ENCODE measurements around the gene TTC14.

TTC14 gene

DNA sequence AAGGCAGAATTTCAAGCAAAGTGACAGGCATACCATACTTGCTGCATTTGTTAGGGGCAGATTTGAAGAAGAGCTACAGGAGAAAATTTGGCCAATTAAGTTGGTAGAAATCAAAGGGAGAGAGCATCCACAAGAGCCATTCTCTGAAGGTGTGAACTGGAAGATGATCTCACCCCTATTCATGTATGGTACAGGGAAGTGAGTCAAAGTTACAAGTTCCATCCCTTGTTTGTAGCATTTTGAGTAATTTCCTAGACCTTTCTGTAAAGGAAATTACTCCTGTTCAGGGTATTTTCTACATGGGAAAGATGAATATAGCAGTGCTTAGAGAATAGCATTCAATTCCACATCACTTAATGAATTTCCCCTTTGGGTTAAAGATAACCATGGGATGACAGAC, 28.4 kb downstream of the TTC14 start:
- Histone ChIP-seq H3K9ac (ENCODE audit: low read length) (no peak overlapping the region), H2AFZ (ENCODE audit: low read depth, low read length, severe bottlenecking) (no peak overlapping the region), H4K20me1 (ENCODE audit: low read depth, low read length) (no peaks in the 10 kb centered on the region), H3F3A (ENCODE audit: insufficient read depth) (no peaks in the 10 kb centered on the region), H3K4me3 (ENCODE audit: insufficient read depth, low read length, poor library complexity, severe bottlenecking) (no peak overlapping the region), H3K27me3 (ENCODE audit: low read length) (no peaks in the 10 kb centered on the region), H3K9me2 (replicated peaks; ENCODE audit: insufficient read depth, low read length) (no peaks in the 10 kb centered on the region), H3K4me2 (ENCODE audit: low read depth, low read length, poor library complexity, severe bottlenecking) (no peak overlapping the region), H3K79me2 (ENCODE audit: insufficient read depth, low read length) (no peaks in the 10 kb centered on the region), H3K9me3 (ENCODE audit: insufficient read depth, low read length) (no peaks in the 10 kb centered on the region), H3K27ac (ENCODE audit: low read depth, low read length) (no peak overlapping the region), H3K36me3 (ENCODE audit: low read length) (no peaks in the 10 kb centered on the region)
- TF ChIP-seq EZH2phosphoT487 (conservative IDR thresholded peaks at IDR 0.05; ENCODE audit: low read length), result no peak
- TF ChIP-seq, protein P1, sequence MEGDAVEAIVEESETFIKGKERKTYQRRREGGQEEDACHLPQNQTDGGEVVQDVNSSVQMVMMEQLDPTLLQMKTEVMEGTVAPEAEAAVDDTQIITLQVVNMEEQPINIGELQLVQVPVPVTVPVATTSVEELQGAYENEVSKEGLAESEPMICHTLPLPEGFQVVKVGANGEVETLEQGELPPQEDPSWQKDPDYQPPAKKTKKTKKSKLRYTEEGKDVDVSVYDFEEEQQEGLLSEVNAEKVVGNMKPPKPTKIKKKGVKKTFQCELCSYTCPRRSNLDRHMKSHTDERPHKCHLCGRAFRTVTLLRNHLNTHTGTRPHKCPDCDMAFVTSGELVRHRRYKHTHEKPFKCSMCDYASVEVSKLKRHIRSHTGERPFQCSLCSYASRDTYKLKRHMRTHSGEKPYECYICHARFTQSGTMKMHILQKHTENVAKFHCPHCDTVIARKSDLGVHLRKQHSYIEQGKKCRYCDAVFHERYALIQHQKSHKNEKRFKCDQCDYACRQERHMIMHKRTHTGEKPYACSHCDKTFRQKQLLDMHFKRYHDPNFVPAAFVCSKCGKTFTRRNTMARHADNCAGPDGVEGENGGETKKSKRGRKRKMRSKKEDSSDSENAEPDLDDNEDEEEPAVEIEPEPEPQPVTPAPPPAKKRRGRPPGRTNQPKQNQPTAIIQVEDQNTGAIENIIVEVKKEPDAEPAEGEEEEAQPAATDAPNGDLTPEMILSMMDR (IDR thresholded peaks at IDR 0.05; ENCODE audit: insufficient read depth, low read length, poor library complexity, severe bottlenecking), result no peak

DNA sequence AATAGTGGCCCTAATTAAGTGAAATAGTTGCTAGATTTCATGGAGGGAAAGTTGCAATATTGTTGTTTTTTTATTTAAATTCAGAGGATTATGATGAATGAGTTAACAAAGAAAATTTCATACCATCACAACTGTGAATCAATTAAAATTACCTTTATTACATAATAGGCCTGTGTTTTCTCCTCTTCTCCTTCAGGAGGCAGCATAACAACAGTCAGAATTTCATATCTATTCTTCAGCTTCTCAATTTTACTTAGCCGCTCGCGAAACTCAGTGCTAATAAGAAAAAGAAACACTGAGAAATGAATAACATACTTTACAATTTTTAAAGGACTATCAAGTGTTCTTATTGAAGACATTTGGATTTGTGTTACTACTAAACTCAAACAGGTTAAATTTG, 29.4 kb downstream of the TTC14 start:
- no peak for TF ChIP-seq EZH2phosphoT487 (conservative IDR thresholded peaks at IDR 0.05; ENCODE audit: low read length)
- TF ChIP-seq, protein P1 (IDR thresholded peaks at IDR 0.05; ENCODE audit: insufficient read depth, low read length, poor library complexity, severe bottlenecking), result no peak
- H4K20me1 ChIP-seq (ENCODE audit: low read depth, low read length), result no peaks in the 10 kb centered on the region
- H2AFZ ChIP-seq (ENCODE audit: low read depth, low read length, severe bottlenecking), result no peak overlapping the region
- no peak overlapping the region for H3K4me3 ChIP-seq (ENCODE audit: insufficient read depth, low read length, poor library complexity, severe bottlenecking)
- no peak overlapping the region for H3K27ac ChIP-seq (ENCODE audit: low read depth, low read length)
- no peaks in the 10 kb centered on the region for H3K79me2 ChIP-seq (ENCODE audit: insufficient read depth, low read length)
- no peaks in the 10 kb centered on the region for H3F3A ChIP-seq (ENCODE audit: insufficient read depth)
- no peaks in the 10 kb centered on the region for H3K27me3 ChIP-seq (ENCODE audit: low read length)
- no peaks in the 10 kb centered on the region for H3K36me3 ChIP-seq (ENCODE audit: low read length)
- no peaks in the 10 kb centered on the region for H3K9me2 ChIP-seq (replicated peaks; ENCODE audit: insufficient read depth, low read length)
- H3K9me3 ChIP-seq (ENCODE audit: insufficient read depth, low read length), result no peaks in the 10 kb centered on the region
- H3K4me2 ChIP-seq (ENCODE audit: low read depth, low read length, poor library complexity, severe bottlenecking), result no peak overlapping the region
- no peak overlapping the region for H3K9ac ChIP-seq (ENCODE audit: low read length)

DNA sequence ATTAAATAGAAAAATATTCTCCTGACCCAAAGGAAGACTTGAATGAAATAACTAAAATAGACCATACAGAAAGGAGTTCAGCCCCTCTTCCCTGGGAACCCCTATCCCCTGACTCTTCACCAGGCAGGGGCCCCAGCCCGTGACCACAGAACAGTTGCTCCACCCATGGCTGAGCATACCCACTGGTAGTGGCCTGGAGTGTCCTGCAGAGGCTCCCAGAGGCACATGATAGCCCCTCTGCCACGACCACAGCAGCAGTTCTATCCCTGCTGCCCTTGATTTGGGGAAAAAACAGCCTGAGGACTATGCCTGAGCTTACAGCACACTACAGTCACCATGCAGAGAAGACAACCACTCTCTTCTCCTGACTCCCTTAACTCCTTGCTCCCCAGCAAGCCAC, 31.8 kb downstream of the TTC14 start:
- Histone ChIP-seq H3K27ac (ENCODE audit: low read depth, low read length) (no peak overlapping the region), H4K20me1 (ENCODE audit: low read depth, low read length) (no peaks in the 10 kb centered on the region), H3K9ac (ENCODE audit: low read length) (no peak overlapping the region), H3K9me2 (replicated peaks; ENCODE audit: insufficient read depth, low read length) (no peaks in the 10 kb centered on the region), H3K4me3 (ENCODE audit: insufficient read depth, low read length, poor library complexity, severe bottlenecking) (no peak overlapping the region), H3K36me3 (ENCODE audit: low read length) (no peaks in the 10 kb centered on the region), H2AFZ (ENCODE audit: low read depth, low read length, severe bottlenecking) (no peak overlapping the region), H3K79me2 (ENCODE audit: insufficient read depth, low read length) (no peaks in the 10 kb centered on the region), H3K4me2 (ENCODE audit: low read depth, low read length, poor library complexity, severe bottlenecking) (no peak overlapping the region), H3K27me3 (ENCODE audit: low read length) (no peaks in the 10 kb centered on the region), H3F3A (ENCODE audit: insufficient read depth) (no peaks in the 10 kb centered on the region), H3K9me3 (ENCODE audit: insufficient read depth, low read length) (no peaks in the 10 kb centered on the region)
- TF ChIP-seq, protein P1 (IDR thresholded peaks at IDR 0.05; ENCODE audit: insufficient read depth, low read length, poor library complexity, severe bottlenecking), result no peak
- no peak for TF ChIP-seq EZH2phosphoT487 (conservative IDR thresholded peaks at IDR 0.05; ENCODE audit: low read length)

All from SU-DHL-6 (cell line).